ENCODE results near the gene TMEM63C. TPM values are rescaled to one million over a fixed set of nuclear protein-coding genes. Genes with fewer than 3 reads are reported as not detected.

The TMEM63C gene
- total and polyA plus RNA-seq, 2 donors (not counting 1 experiment from before 2014, with no cell fraction given) = 0.63 to 3.2 TPM

DNA sequence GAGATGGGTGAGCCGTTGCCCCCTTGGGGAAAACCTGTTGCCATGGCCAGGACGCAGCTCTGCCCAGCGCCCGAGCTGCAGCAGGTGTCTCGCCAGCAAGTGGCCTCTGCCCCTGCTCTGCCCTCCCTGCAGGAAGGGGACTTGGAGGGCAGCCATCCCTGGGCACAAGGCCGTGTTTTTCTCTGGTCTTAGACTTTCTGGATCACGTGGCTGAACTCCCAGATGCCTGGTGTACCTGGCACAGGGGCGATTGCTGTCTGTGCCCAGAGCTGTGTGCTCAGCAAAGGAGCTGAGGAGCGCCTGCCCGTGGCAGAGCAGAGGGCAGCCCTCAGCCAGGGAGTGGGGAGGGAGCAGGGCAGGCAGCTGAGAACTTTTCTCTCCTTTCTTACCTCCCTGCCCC, 38.0 kb downstream of the TMEM63C start:
- no peak overlapping the region for H3K9ac ChIP-seq (ENCODE audit: low read length)
- ATAC-seq (ENCODE audit: low read depth) = no peak
- POLR2A ChIA-PET = no interaction called here

DNA sequence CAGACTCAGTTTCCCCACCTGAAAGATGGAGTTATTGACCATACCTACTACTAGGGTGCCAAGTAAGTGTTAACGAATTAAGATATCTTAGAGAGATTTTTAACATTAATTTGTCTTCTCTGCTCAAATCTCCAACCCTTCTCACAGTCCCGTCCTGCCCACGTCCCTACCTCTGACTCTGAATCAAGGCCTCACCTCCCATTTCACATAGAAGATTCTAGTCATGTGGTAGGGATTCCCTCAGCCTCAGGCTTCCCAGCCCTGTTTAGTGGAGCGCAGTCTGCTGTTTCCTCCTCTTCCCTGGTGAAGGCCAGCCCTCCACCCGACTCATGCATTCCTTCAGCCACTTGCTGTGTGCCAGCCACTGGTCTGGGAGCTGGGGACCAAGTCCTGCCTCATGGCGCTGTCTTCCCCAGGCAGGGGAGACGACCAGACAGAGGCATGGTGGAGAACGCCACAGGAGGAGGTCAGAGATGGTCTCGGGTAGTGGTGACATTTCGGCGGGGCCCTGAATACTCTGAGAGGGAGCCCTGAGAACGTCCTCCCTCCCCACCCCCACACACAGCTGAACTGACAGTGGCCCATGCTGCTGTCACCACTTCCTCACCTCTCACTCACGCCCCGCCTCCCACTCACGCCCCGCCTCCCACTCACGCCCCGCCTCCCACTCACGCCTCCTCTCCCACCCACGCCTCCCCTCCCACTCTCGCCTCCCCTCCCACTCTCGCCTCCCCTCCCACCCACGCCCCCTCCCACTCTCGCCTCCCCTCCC, 38.8 kb downstream of the TMEM63C start:
- Histone ChIP-seq H2AFZ (ENCODE audit: insufficient read depth, low read depth, low read length, poor library complexity, severe bottlenecking) (no peak overlapping the region), H4K20me1 (ENCODE audit: control insufficient read depth, insufficient read depth, low read length, poor library complexity, severe bottlenecking) (no peaks in the 10 kb centered on the region), H3K9me3 (ENCODE audit: control extremely low read depth in 1 of 3, control insufficient read depth in 2 of 3, insufficient read depth in 1 of 3, low read length in 2 of 3) (peaks cover 0 to 4% (median 0%) of the 10 kb centered on the region in 3 donors), H3K4me1 (ENCODE audit: control insufficient read depth in 2 of 2, insufficient read depth in 2 of 2, low read length in 2 of 2) (no peaks in the 10 kb centered on the region), H3K4me3 (ENCODE audit: control extremely low read depth in 1 of 5, extremely low read depth in 1 of 5, insufficient read depth in 1 of 5, low read depth in 2 of 5, low read length in 4 of 5) (no peak overlapping the region), H3K4me2 (replicated peaks; ENCODE audit: low read depth, low read length, poor library complexity, severe bottlenecking) (no peak overlapping the region), H3K9ac (ENCODE audit: low read length) (no peak overlapping the region), H3K27me3 (replicated peaks in 1 of 4; ENCODE audit: control extremely low read depth in 1 of 4, control insufficient read depth in 3 of 4, insufficient read depth in 4 of 4, low read length in 3 of 4) (peaks cover 0 to 7% (median 3%) of the 10 kb centered on the region in 4 experiments), H3K36me3 (replicated peaks in 1 of 2; ENCODE audit: control extremely low read depth in 1 of 2, control insufficient read depth in 1 of 2, extremely low read depth in 1 of 2, insufficient read depth in 2 of 2, low read length in 1 of 2) (no peaks in the 10 kb centered on the region), H3K79me2 (ENCODE audit: control insufficient read depth, insufficient read depth, low read length) (no peaks in the 10 kb centered on the region), H3K27ac (ENCODE audit: low read length in 2 of 2) (no peak overlapping the region)
- intact Hi-C loops (cut with micrococcal nuclease) = no loop called here
- H3K4me1 Mint-ChIP-seq = no peaks in the 10 kb centered on the region
- ChIA-PET CTCF (no interaction called here), POLR2A (no interaction called here)
- TF ChIP-seq, protein P1, sequence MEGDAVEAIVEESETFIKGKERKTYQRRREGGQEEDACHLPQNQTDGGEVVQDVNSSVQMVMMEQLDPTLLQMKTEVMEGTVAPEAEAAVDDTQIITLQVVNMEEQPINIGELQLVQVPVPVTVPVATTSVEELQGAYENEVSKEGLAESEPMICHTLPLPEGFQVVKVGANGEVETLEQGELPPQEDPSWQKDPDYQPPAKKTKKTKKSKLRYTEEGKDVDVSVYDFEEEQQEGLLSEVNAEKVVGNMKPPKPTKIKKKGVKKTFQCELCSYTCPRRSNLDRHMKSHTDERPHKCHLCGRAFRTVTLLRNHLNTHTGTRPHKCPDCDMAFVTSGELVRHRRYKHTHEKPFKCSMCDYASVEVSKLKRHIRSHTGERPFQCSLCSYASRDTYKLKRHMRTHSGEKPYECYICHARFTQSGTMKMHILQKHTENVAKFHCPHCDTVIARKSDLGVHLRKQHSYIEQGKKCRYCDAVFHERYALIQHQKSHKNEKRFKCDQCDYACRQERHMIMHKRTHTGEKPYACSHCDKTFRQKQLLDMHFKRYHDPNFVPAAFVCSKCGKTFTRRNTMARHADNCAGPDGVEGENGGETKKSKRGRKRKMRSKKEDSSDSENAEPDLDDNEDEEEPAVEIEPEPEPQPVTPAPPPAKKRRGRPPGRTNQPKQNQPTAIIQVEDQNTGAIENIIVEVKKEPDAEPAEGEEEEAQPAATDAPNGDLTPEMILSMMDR (IDR thresholded peaks at IDR 0.05) = no peak
- TF ChIP-seq EZH2 (IDR thresholded peaks at IDR 0.05; ENCODE audit: borderline replicate concordance, insufficient read depth, low read depth, low read length, poor library complexity, severe bottlenecking) = no peak
- no peaks in the 10 kb centered on the region for H3K9me3 Mint-ChIP-seq (ENCODE audit: insufficient read depth)
- ATAC-seq (ENCODE audit: low read depth) = no peak
- H3K27me3 Mint-ChIP-seq = peaks cover 20% of the 10 kb centered on the region
- no peak for DNase-seq
- WGBS (ENCODE audit: insufficient coverage) = 92% methylated on average over 8 of the region's 24 CpGs
- no peak overlapping the region for H3K4me3 Mint-ChIP-seq
- no peak overlapping the region for H3K27ac Mint-ChIP-seq

More for the DNA sequence above, 38.0 kb downstream of the TMEM63C start:
- H3K36me3 ChIP-seq (replicated peaks in 1 of 2; ENCODE audit: control extremely low read depth in 1 of 2, control insufficient read depth in 1 of 2, extremely low read depth in 1 of 2, insufficient read depth in 2 of 2, low read length in 1 of 2) = no peaks in the 10 kb centered on the region
- CTCF ChIA-PET = no interaction called here
- DNase-seq = no peak
- no peaks in the 10 kb centered on the region for H3K9me3 Mint-ChIP-seq (ENCODE audit: insufficient read depth)
- WGBS (ENCODE audit: insufficient coverage) = 73% methylated on average over 10 of the region's 10 CpGs
- H3K4me3 ChIP-seq (ENCODE audit: control extremely low read depth in 1 of 5, extremely low read depth in 1 of 5, insufficient read depth in 1 of 5, low read depth in 2 of 5, low read length in 4 of 5) = no peak overlapping the region
- peaks cover 0 to 4% (median 0%) of the 10 kb centered on the region in 3 donors for H3K9me3 ChIP-seq (ENCODE audit: control extremely low read depth in 1 of 3, control insufficient read depth in 2 of 3, insufficient read depth in 1 of 3, low read length in 2 of 3)
- H4K20me1 ChIP-seq (ENCODE audit: control insufficient read depth, insufficient read depth, low read length, poor library complexity, severe bottlenecking) = no peaks in the 10 kb centered on the region
- TF ChIP-seq EZH2 (IDR thresholded peaks at IDR 0.05; ENCODE audit: borderline replicate concordance, insufficient read depth, low read depth, low read length, poor library complexity, severe bottlenecking) = no peak
- TF ChIP-seq, protein P1 (IDR thresholded peaks at IDR 0.05) = no peak
- H3K79me2 ChIP-seq (ENCODE audit: control insufficient read depth, insufficient read depth, low read length) = no peaks in the 10 kb centered on the region
- H3K27ac Mint-ChIP-seq = no peak overlapping the region
- H2AFZ ChIP-seq (ENCODE audit: insufficient read depth, low read depth, low read length, poor library complexity, severe bottlenecking) = no peak overlapping the region
- H3K4me3 Mint-ChIP-seq = no peak overlapping the region
- H3K27me3 ChIP-seq (replicated peaks in 1 of 4; ENCODE audit: control extremely low read depth in 1 of 4, control insufficient read depth in 3 of 4, insufficient read depth in 4 of 4, low read length in 3 of 4) = peaks cover 0 to 7% (median 3%) of the 10 kb centered on the region in 4 experiments
- H3K27me3 Mint-ChIP-seq = peaks cover 26% of the 10 kb centered on the region
- H3K27ac ChIP-seq (ENCODE audit: low read length in 2 of 2) = no peak overlapping the region
- H3K4me1 Mint-ChIP-seq = no peaks in the 10 kb centered on the region
- H3K4me2 ChIP-seq (replicated peaks; ENCODE audit: low read depth, low read length, poor library complexity, severe bottlenecking) = no peak overlapping the region
- intact Hi-C loops (cut with micrococcal nuclease) = no loop called here
- no peaks in the 10 kb centered on the region for H3K4me1 ChIP-seq (ENCODE audit: control insufficient read depth in 2 of 2, insufficient read depth in 2 of 2, low read length in 2 of 2)
